Measurements from ENCODE around the gene TBX10.
"Not testable (repeated sequence)": the region's sequence is repeated elsewhere in the genome, so short reads cannot be mapped to it uniquely, and the experiment has no call there.

TBX10 gene

GRCh38 chr11:67597458-67597857 is 42.1 kb downstream of the TBX10 start:
- not testable (repeated sequence) for DNase-seq

- DNase-seq, result no peak
These were observed 42.7 kb downstream of the TBX10 start for GRCh38 chr11:67596753-67597300.

GRCh38 chr11:67594480-67594879 is 45.1 kb downstream of the TBX10 start:
- no peak for DNase-seq

- no peak for DNase-seq
These were observed 46.0 kb downstream of the TBX10 start for GRCh38 chr11:67593565-67593905.

GRCh38 chr11:67592880-67593564 is 46.5 kb downstream of the TBX10 start:
- no peak for DNase-seq

- not testable (repeated sequence) for DNase-seq
These were observed 50.6 kb downstream of the TBX10 start for GRCh38 chr11:67588899-67589415.

GRCh38 chr11:67588136-67588503 is 51.4 kb downstream of the TBX10 start:
- DNase-seq, result no peak

GRCh38 chr11:67586568-67587250 is 52.9 kb downstream of the TBX10 start:
- DNase-seq, result no peak

- DNase-seq, result no peak
These were observed 53.7 kb downstream of the TBX10 start for GRCh38 chr11:67585911-67586310.

- no peak for DNase-seq
These were observed 54.4 kb downstream of the TBX10 start for GRCh38 chr11:67584881-67585873.

- peak; percentile 16 to 50 for DNase-seq
These were observed 55.2 kb downstream of the TBX10 start for GRCh38 chr11:67584205-67584880.

GRCh38 chr11:67583247-67584204 is 56.0 kb downstream of the TBX10 start, which contains the start of gene GSTP1:
Gene GSTP1 (plus strand): TSS chr11:67583812. CDS start chr11:67583844, 32 bp downstream.
- DNase-seq, result peak; percentile 76 to 79

GRCh38 chr11:67582011-67582410 is 57.6 kb downstream of the TBX10 start:
- DNase-seq, result no peak

- DNase-seq, result no peak
These were observed 58.1 kb downstream of the TBX10 start for GRCh38 chr11:67581469-67581868.
